HEK293 (cell line): ENCODE measurements around the gene MAP4K4.

Experiments
- CTCF ChIA-PET: fragments of 350-600 bp; formaldehyde crosslinking; extraction: SDS; loops from one replicate; lab custom pipeline; 2021; ENCODE audit warnings: antibody characterized with exemption; lab: Yijun Ruan, JAX
- POLR2A ChIA-PET: fragments of 300-600 bp; formaldehyde crosslinking; extraction: SDS; loops from one replicate; lab custom pipeline; 2020; ENCODE audit warnings: antibody characterized with exemption, inconsistent platforms; lab: Yijun Ruan, JAX
- H3K27ac ChIP-seq: fragments of 200-500 bp; sonication (Bioruptor generic); 2 replicates; pipeline ENCODE4 v1.5.1; 2014; ENCODE audit warnings: low read depth, low read length, control low read depth, inconsistent platforms; ENCODE audit errors: extremely low read depth
- H3K36me3 ChIP-seq, 2 experiments: fragments of 200-500 bp in 1 of 2; sonication (Bioruptor generic) in 1 of 2; 1 replicate in 1 of 2; 2 replicates in 1 of 2; pipeline ENCODE4 v1.5.1; 2014 to 2017; ENCODE audit warnings: inconsistent platforms in 2 of 2, low read length in 2 of 2; ENCODE audit not compliant: control insufficient read depth in 2 of 2, insufficient read depth in 1 of 2
- H3K4me1 ChIP-seq: fragments of 200-500 bp; sonication (Bioruptor generic); 2 replicates; pipeline ENCODE4 v1.5.1; 2014; ENCODE audit warnings: mild to moderate bottlenecking, low read length, inconsistent platforms; ENCODE audit not compliant: control insufficient read depth, insufficient read depth
- H3K4me3 ChIP-seq: 2 replicates; pipeline ENCODE4 v1.5.1; 2011; ENCODE audit warnings: low read depth, mild to moderate bottlenecking, control low read depth, low read length, moderate library complexity
- H3K9me3 ChIP-seq: fragments of 200-500 bp; sonication (Bioruptor generic); 2 replicates; pipeline ENCODE4 v1.5.1; 2014; ENCODE audit warnings: low read depth, low read length, inconsistent platforms; ENCODE audit not compliant: control insufficient read depth, insufficient read depth
- GLI2 ChIP-seq: fragments of 450-650 bp; formaldehyde crosslinking; IDR thresholded peaks from 2 replicates; pipeline ENCODE4; 2017; ENCODE audit warnings: missing biosample characterization, missing genetic modification characterization, low read depth, borderline replicate concordance
- HOXC10 ChIP-seq: sonication (generic); formaldehyde crosslinking; IDR thresholded peaks from 2 replicates; pipeline ENCODE4 v1.8.1; 2023; ENCODE audit warnings: mild to moderate bottlenecking, missing genetic modification reagents
- KLF10 ChIP-seq: fragments of 450-650 bp; IDR thresholded peaks from 2 replicates; pipeline ENCODE4 v1.5.1; 2018; ENCODE audit warnings: missing biosample characterization, mild to moderate bottlenecking, missing genetic modification characterization
- OSR2 ChIP-seq: fragments of 450-650 bp; formaldehyde crosslinking; IDR thresholded peaks from 2 replicates; pipeline ENCODE4 v1.5.1; 2016; ENCODE audit warnings: missing biosample characterization, missing genetic modification characterization
- PATZ1 ChIP-seq: fragments of 450-650 bp; formaldehyde crosslinking; IDR thresholded peaks from 2 replicates; pipeline ENCODE4 v1.5.1; 2016; ENCODE audit warnings: missing biosample characterization, missing genetic modification characterization
- PBX3 ChIP-seq: sonication (generic); formaldehyde crosslinking; IDR thresholded peaks from 2 replicates; pipeline ENCODE4 v1.8.1; 2022; ENCODE audit warnings: mild to moderate bottlenecking, moderate library complexity, missing genetic modification reagents
- PRDM10 ChIP-seq: fragments of 450-650 bp; formaldehyde crosslinking; IDR thresholded peaks from 2 replicates; pipeline ENCODE4 v1.5.1; 2016; ENCODE audit warnings: missing biosample characterization, missing genetic modification characterization
- SALL2 ChIP-seq: fragments of 450-650 bp; formaldehyde crosslinking; IDR thresholded peaks from 2 replicates; pipeline ENCODE4 v1.5.0; 2017; ENCODE audit warnings: missing biosample characterization, mild to moderate bottlenecking, missing genetic modification characterization, borderline replicate concordance
- YY1 ChIP-seq: fragments of 450-650 bp; formaldehyde crosslinking; IDR thresholded peaks from 2 replicates; pipeline ENCODE4 v1.5.1; 2018; ENCODE audit warnings: missing biosample characterization, missing genetic modification characterization
- ZBTB1 ChIP-seq: fragments of 450-650 bp; formaldehyde crosslinking; IDR thresholded peaks from 2 replicates; pipeline ENCODE4 v1.5.1; 2016; ENCODE audit warnings: missing biosample characterization, missing genetic modification characterization
- ZFP69B ChIP-seq: fragments of 450-650 bp; formaldehyde crosslinking; IDR thresholded peaks from 2 replicates; pipeline ENCODE4 v1.5.1; 2016; ENCODE audit warnings: missing biosample characterization, missing genetic modification characterization
- ZNF10 ChIP-seq: fragments of 450-650 bp; formaldehyde crosslinking; IDR thresholded peaks from 2 replicates; pipeline ENCODE4 v1.5.1; 2017; ENCODE audit warnings: missing biosample characterization, missing genetic modification characterization
- ZNF121 ChIP-seq: fragments of 450-650 bp; formaldehyde crosslinking; IDR thresholded peaks from 2 replicates; pipeline ENCODE4 v1.5.1; 2016; ENCODE audit warnings: missing biosample characterization, missing genetic modification characterization
- ZNF266 ChIP-seq: fragments of 450-650 bp; formaldehyde crosslinking; IDR thresholded peaks from 2 replicates; pipeline ENCODE4 v1.5.1; 2016; ENCODE audit warnings: missing biosample characterization, missing genetic modification characterization, low read depth
- ZNF394 ChIP-seq: fragments of 450-650 bp; formaldehyde crosslinking; IDR thresholded peaks from 2 replicates; pipeline ENCODE4 v1.5.1; 2016; ENCODE audit warnings: missing biosample characterization, missing genetic modification characterization, mild to moderate bottlenecking, moderate library complexity, borderline replicate concordance
- ZNF449 ChIP-seq: fragments of 450-650 bp; formaldehyde crosslinking; IDR thresholded peaks from 2 replicates; pipeline ENCODE4 v1.5.1; 2017; ENCODE audit warnings: missing biosample characterization, mild to moderate bottlenecking, missing genetic modification characterization, moderate library complexity
- ZNF473 ChIP-seq: fragments of 450-650 bp; formaldehyde crosslinking; IDR thresholded peaks from 2 replicates; pipeline ENCODE4 v1.5.1; 2017; ENCODE audit warnings: missing biosample characterization, missing genetic modification characterization
- ZNF501 ChIP-seq: fragments of 450-650 bp; formaldehyde crosslinking; IDR thresholded peaks from 2 replicates; pipeline ENCODE4 v1.5.1; 2016; ENCODE audit warnings: missing biosample characterization, missing genetic modification characterization
- ZNF544 ChIP-seq: fragments of 450-650 bp; formaldehyde crosslinking; IDR thresholded peaks from 2 replicates; pipeline ENCODE4 v1.5.0; 2017; ENCODE audit warnings: missing biosample characterization, missing genetic modification characterization
- ZNF626 ChIP-seq: fragments of 450-650 bp; sonication (Bioruptor Pico); formaldehyde crosslinking; IDR thresholded peaks from 2 replicates; pipeline ENCODE4 v1.5.1; 2018; ENCODE audit warnings: missing biosample characterization, missing genetic modification characterization, inconsistent platforms
- ZNF677 ChIP-seq: fragments of 450-650 bp; IDR thresholded peaks from 2 replicates; pipeline ENCODE4 v1.5.0; 2018; ENCODE audit warnings: missing biosample characterization, mild to moderate bottlenecking, missing genetic modification characterization, moderate library complexity
- ZNF692 ChIP-seq: fragments of 450-650 bp; formaldehyde crosslinking; IDR thresholded peaks from 2 replicates; pipeline ENCODE4 v1.5.1; 2016; ENCODE audit warnings: missing biosample characterization, missing genetic modification characterization
- ZNF747 ChIP-seq: fragments of 450-650 bp; formaldehyde crosslinking; IDR thresholded peaks from 2 replicates; pipeline ENCODE4 v1.5.1; 2016; ENCODE audit warnings: missing biosample characterization, missing genetic modification characterization
- ZNF776 ChIP-seq: fragments of 450-650 bp; formaldehyde crosslinking; IDR thresholded peaks from 2 replicates; pipeline ENCODE4 v1.5.0; 2017; ENCODE audit warnings: missing biosample characterization, missing genetic modification characterization, borderline replicate concordance
- ZSCAN16 ChIP-seq: fragments of 450-650 bp; formaldehyde crosslinking; IDR thresholded peaks from 2 replicates; pipeline ENCODE4 v1.5.1; 2016; ENCODE audit warnings: missing biosample characterization, missing genetic modification characterization
- ZSCAN30 ChIP-seq: fragments of 450-650 bp; IDR thresholded peaks from 2 replicates; pipeline ENCODE4 v1.5.1; 2018; ENCODE audit warnings: missing biosample characterization, mild to moderate bottlenecking, missing genetic modification characterization, moderate library complexity

MAP4K4 gene

GRCh38 chr2:101899871-101900270 is 202.4 kb downstream of the MAP4K4 start:
- CTCF ChIA-PET = no interaction called here
- POLR2A ChIA-PET = no interaction called here
- Histone ChIP-seq H3K27ac (no peak overlapping the region), H3K9me3 (no peaks in the 10 kb centered on the region), H3K36me3 (peaks cover 0 to 20% of the 10 kb centered on the region in 2 experiments; a peak in 1 of 3 replicates), H3K4me3 (no peak overlapping the region), H3K4me1 (no peaks in the 10 kb centered on the region)
- no peak for TF ChIP-seq ZNF394
- no peak for TF ChIP-seq ZSCAN16 (tag by site-specific recombination)
- no peak for TF ChIP-seq ZBTB1 (tag by site-specific recombination)
- no peak for TF ChIP-seq ZNF544 (tag by site-specific recombination)
- TF ChIP-seq ZNF266 (tag by site-specific recombination) = no peak
- TF ChIP-seq PBX3 (CRISPR knock-in tag) = no peak
- no peak for TF ChIP-seq ZNF449 (tag by site-specific recombination)
- TF ChIP-seq KLF10 (tag by site-specific recombination) = no peak
- TF ChIP-seq HOXC10 = no peak
- TF ChIP-seq ZNF626 = no peak
- no peak for TF ChIP-seq ZNF692
- no peak for TF ChIP-seq PRDM10 (tag by site-specific recombination)
- TF ChIP-seq YY1 (tag by site-specific recombination) = no peak
- no peak for TF ChIP-seq ZNF747 (tag by site-specific recombination)
- TF ChIP-seq ZSCAN30 (tag by site-specific recombination) = no peak
- no peak for TF ChIP-seq ZNF10 (tag by site-specific recombination)
- TF ChIP-seq SALL2 = no peak

- Histone ChIP-seq H3K27ac (no peak overlapping the region), H3K4me3 (no peak overlapping the region), H3K36me3 (peaks cover 0 to 20% of the 10 kb centered on the region in 2 experiments; a peak in 1 of 3 replicates), H3K4me1 (no peaks in the 10 kb centered on the region), H3K9me3 (no peaks in the 10 kb centered on the region)
- POLR2A ChIA-PET = no interaction called here
- CTCF ChIA-PET = interaction anchor here (0.6 kb wide), 2 partner anchors 25 to 255 kb away, joined by 3 read pairs; no protein-coding TSS in a partner anchor
- TF ChIP-seq ZFP69B (tag by site-specific recombination) (no peak), ZNF473 (no peak), GLI2 (tag by site-specific recombination) (no peak), ZNF677 (tag by site-specific recombination) (no peak), ZNF121 (tag by site-specific recombination) (no peak), ZNF501 (tag by site-specific recombination) (no peak), OSR2 (tag by site-specific recombination) (no peak), ZNF776 (tag by site-specific recombination) (no peak), PATZ1 (tag by site-specific recombination) (no peak)
Observed at GRCh38 chr2:101900375-101900774, 202.9 kb downstream of the MAP4K4 start.
